GM21423 (cell line): ENCODE measurements around the gene HOXA3.

Experiments
- ATAC-seq: cut with Tn5 transposase; IDR thresholded peaks from one replicate; pipeline ENCODE4 v1.9.1; 2021; ENCODE audit warnings: mild to moderate bottlenecking, moderate library complexity; ENCODE audit not compliant: unreplicated experiment

HOXA3 gene

DNA sequence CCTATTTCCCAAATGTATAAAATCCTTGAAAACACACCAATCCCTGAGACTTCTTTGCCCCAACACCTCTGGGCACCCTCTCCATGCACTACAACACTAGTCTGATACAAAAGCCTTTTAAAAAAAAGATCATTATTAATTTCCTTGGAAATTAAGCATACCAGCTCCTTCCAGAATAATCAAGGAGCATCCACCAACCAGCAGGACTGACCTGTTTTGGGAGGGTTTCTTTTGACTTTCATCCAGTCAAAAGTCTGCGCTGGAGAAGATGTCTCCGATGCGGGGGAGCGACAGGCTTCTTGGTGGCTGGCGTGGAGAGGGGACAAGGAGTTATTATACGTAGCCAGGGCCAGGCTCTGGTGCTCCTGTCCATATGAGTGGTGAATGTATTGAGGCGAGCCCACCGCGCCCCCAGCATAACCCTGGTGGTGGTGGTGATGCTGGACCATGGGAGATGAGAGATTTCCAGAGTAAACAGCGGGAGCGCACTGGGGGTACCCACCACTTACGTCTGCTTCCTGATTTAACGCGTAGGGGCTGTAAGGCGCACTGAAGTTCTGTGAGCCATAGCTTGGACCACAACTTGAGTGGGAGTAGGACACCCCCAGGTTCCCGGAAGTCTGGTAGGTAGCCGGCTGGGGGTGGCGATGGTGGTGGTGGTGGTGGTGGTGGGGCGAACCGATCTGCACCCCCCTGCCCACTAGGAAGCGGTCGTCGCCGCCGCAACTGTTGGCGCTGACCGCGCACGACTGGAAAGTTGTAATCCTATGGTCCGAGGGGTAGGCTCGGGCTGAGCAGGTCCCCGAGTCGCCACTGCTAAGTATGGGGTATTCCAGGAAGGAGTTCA is 57.1 kb downstream of the HOXA3 start:
- ATAC-seq: no peak

DNA sequence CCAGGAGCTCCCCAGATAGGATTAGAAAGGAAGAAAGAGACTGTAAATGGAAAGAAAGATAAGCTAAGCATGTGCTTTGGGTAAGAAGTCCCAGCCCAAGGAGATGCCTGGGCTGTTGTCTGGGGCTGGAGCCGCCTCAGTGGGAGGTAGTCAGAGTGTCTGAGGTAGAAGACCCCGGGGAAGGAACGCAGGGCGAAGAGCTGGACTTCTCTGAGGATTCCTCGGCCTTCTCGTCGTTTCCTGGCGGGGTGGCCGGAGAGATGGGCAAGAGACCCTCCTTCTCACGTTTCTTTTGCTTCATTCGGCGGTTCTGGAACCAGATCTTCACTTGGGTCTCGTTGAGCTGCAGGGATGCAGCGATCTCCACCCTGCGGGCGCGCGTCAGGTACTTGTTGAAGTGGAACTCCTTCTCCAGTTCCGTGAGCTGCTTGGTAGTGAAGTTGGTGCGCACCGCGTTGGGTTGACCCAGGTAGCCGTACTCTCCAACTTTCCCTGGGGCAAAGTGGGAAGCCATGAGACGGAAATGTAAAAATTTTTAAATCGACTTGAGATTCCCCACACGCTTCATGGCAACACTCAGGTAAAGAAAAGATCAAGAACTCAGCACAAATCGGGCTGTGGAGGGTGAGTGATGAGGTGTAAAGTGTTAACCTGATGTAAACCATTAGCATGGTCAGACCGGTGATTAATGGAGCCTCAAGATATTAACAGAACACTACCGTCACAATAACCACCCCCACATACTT is 57.9 kb downstream of the HOXA3 start:
- no peak for ATAC-seq

DNA sequence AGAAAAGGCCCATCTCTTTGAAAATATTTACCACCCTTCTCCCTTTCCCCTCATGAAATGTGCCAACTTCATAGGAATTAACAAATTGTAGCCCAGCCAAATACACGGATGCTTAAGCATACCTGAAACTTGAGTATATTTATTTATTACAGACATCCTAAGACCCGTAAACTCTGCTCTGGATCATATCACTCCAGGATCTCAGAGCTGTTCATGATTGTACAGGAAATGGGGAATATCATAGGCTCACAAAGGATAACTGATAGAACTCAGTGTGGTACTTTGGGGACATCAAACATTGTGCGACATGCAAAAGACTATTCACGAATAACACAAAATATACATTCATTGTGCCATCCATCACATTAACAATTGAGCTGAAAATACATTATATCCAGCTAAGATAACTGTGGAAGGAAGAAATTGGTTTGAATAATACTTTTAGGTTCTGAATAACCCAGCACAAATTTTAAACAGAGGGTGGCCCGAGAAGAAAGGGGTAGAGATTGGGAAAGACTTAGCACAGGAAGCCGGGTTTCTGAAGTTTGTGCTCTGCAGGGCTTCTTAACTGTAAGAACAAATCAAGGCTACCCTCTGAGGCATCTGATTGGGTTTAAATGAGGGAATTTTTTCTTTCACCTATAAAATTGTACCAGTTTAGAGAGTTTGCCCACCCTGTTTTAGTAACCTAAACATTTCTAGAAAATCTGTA is 59.0 kb downstream of the HOXA3 start:
- no peak for ATAC-seq

DNA sequence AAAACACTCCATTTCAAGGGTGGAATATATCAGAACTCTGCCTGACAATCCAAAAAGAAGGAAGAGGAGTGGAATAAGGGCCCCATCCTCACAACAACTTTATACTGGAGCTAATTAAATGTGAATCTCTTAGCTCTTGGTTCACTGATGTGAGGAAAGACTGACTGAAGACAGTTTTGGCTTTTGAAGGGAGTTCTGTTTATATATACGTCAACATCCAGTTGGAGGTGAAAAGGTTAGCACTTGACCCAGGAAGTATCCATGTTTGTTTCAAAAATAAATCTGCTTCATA is 59.6 kb downstream of the HOXA3 start:
- no peak for ATAC-seq

DNA sequence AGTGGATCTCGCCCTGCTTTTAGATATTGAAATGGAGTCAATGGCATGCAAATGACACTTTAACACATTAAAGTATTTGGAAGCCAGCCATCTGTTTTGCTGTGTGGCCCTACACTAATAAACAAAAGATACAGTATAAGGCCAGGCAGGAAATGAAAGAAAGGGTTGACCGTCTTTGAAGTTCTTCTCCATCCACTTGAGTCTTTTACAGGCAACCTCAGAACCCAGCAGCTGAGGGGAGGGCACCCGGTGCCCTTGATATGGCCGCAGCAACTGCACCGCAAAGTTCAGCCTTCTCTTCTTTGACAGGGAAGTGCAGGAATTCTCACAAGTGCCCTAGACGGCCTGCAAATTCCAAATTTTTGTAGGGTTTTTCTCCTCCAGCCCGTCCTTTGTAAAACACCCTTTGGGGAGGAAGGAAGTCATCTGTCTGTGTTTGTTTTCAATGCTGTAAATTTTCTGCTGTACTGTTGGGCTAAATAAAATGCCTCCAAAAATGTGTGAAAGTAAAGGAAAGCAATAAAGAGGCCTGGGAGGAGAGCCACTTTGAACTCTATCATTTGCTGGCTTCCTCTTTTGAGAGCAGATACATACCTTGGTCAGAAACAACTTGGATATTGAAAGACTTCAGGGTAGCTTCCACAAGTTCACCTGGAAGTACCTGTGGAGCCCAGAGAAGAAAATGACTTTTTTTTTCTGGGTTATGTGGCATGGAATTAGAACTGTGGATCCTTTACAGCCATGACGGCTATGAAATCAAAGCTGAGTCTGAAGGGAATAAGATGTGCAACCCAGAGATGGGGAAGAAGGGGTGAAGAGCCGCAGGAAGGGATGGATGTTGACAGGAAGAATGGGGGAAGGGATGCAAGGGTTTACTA is 60.2 kb downstream of the HOXA3 start:
- ATAC-seq: no peak

DNA sequence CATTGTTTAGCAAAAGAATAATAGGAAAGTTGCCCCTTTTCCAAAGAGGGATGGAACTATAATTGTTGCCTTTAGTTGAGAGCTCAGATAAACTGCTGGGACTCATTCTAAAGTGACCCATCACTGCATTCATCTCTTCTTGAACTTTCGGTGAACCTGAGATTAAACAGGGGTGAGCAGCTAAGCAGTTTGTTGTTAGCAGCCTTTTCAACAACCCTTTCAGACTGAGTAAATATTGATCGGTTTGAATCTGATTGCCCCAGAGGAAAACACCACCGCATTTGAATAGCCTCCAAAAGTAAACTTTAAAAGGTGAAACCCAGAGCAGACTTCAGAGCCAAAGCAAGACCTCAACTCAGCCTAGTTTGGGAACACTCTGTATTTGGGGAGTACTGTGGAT is 61.3 kb downstream of the HOXA3 start:
- ATAC-seq: no peak

DNA sequence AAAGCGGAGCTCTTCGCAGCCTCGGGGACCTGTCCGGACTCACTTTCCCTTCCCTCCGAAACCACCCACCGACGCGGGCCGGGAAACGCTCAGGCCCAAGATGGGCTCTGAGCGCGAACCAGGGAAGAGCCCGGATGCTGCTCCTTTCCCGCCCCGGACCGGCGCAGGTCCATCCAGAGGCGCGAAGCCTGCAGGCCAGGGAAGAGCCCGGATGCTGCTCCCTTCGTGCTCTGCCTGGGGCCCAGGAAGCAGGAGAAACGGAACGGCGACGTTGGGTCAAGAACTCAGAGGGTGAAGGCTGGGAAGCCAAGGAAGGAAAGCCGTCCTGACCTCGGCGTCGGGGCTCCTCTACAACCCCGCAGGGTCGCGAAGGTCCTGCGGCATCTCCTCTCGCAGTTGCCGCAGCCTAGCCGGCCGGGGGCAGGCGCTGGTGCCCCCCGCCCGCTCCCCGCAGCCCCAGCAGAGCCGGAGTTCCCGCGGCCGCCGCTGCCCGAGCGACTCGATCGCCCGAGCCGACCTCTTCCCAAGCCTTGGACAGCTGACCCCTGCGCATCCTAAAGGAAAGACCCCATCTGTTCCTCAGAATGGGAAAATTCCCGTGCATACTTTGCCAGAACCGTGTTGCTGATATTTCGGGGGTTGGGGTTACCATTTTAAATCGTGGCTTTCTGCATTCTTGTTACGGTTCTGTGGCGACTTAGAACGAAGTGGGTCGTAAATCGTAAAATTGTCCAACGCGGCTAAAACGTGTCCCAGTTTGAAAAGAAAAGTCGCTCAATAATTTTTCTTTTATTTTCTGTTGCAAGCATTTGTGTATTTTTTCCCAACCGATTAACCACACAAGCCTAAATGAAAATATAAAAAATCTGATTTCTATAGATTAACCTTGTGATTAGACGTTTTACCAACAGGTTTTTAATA is 64.1 kb downstream of the HOXA3 start:
- ATAC-seq: no peak

DNA sequence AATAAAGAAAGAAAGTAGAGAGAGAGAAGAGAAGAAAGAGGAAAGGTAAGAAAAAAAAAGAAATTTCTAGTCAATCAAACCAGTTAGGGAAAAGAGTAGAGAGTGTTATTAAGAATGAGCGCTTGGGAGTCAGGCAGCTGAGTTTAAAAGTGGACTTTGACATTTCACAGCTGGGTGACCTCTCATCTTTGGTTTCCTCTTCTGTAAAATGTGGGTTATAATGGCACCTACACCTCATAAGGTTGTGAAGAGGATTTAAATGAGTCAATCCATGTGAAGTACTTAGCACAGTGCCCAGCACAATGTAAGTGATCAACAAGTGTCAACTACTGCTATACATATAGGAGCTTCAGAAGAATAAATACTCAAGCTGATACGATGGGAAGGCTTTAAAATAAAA is 68.7 kb downstream of the HOXA3 start:
- no peak for ATAC-seq

DNA sequence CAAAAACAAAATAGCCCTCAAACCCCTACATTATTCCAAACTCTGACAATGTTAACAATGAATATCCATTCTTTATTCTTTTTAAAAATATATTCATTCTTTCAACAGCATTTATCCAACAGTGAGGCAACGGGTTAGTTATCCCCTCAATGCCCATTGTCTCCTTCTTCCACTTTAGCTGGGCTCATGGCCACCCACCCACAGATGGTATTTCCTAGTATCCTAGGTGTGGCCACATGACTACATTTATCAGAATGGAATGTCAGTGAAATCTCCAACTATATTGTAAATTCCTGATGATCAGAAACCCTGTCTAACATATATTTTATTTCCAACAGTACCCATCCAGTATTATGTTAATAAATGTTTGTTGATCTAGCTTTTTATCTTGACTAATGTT is 70.2 kb downstream of the HOXA3 start:
- no peak for ATAC-seq

DNA sequence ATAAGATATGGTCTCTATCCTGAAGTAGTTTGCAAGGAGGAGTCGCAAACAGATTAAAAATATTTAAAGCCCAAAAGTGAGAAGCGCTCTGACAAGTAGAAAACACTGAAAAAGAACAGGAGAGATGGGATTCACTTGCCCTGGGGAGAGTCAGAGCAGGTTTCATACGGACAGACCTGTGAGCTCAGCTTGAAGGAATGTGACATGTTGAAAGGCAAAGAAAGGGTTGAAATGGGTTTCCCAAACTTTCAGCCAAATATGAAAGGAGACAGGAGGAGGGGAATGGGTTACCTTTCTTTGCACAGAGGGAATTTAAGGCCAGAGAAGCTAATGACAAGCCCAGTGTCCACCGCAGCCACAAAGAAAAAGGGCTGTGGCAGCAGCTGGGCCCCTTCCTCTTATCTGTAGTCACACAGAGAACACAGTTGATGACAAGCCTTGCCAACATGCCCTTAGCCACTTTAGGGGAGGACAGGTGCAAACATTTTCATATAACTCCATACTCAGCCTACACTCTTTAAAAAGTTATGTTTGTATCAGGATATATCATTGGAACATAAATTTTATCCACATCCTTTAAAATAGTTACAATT is 71.4 kb downstream of the HOXA3 start:
- ATAC-seq: no peak

DNA sequence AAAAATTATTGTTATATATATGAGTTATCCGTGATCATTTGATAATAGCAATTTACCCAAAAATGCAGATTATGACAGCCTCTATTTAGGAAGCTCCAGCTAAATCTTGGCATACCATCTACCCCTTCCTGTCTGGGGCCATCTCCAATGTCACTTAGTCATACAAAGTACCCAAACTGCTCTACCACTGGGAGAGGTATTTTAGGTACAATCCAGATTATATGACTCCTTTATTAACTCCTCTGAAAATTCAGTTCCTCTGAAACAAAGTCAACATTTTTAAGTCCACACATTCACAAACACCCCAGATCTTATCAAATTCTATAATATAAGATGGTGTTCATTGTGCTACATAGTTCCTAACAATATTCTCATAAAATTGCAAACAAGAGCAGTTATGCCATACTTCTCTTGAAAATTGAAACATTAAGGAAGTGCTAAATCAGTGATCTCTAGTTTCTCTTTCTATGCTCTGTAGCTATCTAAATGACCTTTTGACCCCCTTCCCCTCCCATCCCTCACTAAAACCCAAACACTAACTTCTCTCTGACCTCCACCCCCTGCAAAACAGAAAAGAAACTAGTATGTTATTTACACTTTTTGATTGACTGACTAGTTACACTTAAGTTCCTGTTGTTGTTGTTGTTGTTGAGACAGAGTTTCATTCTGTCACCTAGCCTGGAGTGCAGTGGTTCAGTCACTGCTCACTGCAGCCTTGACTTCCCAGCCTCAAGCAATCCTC is 73.0 kb downstream of the HOXA3 start:
- ATAC-seq: no peak

DNA sequence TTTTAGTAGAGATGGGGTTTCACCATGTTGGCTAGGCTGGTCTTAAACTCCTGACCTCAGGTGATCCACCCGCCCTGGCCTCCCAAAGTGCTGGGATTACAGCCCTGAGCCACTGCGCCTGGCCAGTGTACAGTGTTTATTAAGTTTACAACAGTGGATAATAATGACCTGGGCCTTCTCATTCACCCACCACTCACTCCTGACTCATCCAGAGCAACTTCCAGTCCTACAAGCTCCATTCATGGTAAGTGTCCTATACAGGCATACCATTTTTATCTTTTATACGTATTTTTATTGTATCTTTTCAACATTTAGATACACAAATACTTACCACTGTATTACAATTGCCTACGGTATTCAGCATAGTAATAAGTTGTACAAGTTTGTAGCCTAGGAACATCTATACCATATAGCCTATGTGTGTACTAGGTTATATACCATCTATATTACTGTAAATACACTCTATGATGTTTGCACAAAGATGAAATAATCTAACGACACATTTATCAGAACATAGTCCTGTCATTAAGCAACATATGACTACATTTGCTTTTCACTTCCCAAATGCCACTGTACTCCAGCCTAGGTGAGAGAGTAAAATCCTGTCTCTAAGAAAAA is 73.7 kb downstream of the HOXA3 start:
- no peak for ATAC-seq

DNA sequence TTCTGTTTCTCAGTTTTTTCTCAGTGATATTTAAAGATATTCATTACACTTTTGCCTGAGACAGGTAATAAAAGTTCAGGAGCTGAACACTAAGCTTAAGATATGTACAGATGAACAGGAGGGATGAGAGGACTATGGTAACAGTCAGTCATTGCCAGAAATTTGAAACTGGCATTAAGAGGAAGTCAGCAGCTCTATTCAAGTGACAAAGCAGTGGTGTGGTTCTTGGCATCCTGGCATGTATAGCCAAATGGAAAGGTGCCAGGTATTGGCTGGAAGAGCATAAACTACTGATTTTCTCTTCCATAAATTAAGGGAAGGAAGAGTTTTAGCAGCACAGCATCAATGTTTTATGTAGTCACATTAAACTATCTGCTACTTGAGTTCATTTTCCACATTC is 79.3 kb downstream of the HOXA3 start:
- ATAC-seq: no peak

DNA sequence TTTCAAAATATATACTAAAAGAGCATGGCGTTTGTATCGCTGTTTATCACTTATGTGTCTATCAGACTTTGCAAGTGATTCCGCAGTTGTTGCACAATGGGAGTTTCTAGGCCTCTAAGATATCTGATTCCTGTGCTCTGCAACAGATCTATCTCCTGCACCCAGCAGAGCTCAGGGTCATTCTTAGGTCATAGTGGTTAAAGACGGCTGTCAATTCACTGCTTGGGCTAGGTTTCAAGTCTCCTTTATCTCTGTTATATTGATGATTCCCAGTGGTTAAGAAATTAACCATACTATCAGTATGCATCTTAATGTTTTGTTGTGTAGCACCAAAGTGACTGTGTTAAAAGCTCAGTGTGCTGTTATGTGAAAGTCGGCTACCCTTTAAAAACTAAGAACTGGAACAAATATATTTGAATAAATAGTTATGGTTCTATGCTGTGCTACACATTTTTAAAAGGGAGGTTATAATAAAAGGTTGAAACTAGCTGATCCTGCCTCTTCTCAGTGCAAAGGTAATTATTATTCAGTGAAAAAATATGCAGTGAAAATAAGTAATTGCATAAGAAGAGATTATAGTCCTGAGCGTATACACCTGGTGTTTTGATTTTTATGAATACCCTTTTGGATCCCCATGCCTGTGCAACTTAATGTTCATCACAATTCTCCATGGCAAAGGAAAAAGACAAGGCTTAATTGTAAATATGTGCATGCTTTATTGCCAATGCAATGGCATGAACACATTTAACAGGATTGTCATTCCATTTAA is 80.6 kb downstream of the HOXA3 start:
- no peak for ATAC-seq

DNA sequence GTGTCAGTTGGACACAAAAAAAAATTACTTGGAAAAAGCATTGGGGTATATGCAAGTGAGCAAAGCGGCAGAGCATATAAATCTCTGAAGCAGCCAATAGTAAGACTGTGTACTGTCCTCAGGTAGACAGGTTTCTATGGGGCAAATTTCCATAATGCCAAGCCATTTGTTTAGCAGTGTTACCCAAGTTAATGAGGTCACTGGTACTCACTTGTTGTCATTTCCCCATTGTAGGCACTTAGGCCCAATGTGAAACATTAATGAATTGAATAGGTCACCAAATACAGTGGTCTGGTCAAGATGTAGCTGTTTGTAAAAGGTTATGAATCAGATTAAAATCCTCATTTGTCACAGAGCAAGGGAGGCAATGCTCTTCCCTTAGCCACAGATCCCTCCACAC is 84.1 kb downstream of the HOXA3 start:
- ATAC-seq: no peak

DNA sequence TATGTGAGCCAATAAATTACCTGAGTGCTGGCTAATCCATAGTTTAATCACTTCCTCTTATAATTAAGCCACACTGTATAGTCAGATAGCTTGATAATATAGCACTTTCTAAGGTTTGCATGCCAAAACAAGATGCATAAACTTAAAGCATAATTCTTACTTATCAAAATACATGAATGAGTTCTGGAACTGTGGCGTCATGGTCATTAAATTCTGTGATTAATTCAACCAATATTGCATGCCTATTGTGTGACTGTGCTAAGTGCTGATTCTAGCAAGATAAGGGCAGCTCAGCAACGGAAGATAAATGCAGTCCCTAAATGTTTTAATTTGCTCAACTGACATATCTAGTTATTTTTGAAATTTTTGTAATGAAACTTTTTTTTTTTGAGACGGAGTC is 86.2 kb downstream of the HOXA3 start:
- no peak for ATAC-seq

DNA sequence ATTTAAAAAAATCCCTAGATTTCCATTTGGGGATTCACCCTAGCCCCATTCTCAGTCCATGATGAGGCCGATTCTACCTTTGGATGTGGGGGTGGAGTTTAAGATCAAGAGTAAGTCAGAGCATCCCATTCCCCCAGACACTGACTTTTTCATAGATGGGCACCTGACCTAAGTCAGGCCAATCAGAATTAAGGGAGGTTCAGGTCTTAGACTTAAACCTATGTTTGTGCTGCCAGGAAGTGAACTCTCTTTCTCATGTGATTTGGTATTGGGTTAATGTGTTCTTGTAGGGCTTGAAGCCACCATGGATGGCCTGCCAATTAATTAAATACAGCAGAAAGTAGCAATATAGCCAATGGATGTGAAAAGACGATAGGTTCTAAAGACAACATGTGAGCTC is 86.7 kb downstream of the HOXA3 start:
- ATAC-seq: no peak

DNA sequence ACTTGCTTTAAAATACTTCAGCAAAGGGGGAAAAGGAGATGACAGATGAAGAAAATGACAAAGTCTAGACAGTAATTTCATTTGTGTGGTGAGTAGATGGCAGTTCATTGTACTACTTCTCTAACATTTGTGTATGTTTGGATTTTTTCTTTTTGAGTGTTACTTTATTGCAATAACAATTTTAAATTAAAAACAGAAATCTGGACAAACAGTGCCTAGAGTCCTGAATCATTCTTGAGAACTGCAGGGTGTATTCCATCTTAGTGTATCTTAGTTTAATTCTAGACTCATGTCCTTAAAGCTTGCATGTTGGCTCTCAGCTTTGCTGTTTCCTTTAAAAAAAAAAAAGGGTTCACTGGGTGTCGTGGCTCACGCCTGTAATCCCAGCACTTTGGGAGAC is 87.7 kb downstream of the HOXA3 start:
- no peak for ATAC-seq
